Measurements from ENCODE around the gene ZNF19. TPM values are rescaled to one million over a fixed set of nuclear protein-coding genes. Genes with fewer than 3 reads are reported as not detected.
A peak's percentile ranks its signal among the peaks of the same experiment; 100 is the strongest.

Gene ZNF19
- polyA plus RNA-seq, 1 experiment: 1.6 TPM

DNA sequence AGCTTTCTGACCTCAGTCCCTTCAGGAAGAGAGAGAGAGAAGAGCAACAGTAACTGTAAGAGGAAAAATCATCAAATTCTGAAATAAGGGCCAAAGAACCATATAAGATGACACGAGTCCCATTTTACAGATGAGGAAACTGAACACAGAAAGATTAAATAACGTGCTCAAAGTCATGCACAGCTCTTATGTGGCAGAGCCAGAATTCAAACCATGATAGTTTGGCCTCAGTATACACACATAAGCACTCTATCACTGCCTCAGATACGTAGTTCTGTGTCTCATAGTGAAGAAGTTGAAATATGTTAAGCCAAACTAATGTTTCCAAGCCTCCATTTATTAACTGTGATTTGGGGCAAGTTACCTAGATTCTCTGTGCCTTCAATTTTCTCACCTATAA is 1.9 kb upstream of the ZNF19 start:
- H3K27me3 ChIP-seq (ENCODE audit: control insufficient read depth, insufficient read depth, low read length): no peaks in the 10 kb centered on the region
- POLR2A ChIA-PET: no interaction called here
- DNase-seq (ENCODE audit: low read depth): no peak
- no peaks in the 10 kb centered on the region for H3K36me3 ChIP-seq (ENCODE audit: control insufficient read depth, insufficient read depth, low read length)
- TF ChIP-seq, protein P1, sequence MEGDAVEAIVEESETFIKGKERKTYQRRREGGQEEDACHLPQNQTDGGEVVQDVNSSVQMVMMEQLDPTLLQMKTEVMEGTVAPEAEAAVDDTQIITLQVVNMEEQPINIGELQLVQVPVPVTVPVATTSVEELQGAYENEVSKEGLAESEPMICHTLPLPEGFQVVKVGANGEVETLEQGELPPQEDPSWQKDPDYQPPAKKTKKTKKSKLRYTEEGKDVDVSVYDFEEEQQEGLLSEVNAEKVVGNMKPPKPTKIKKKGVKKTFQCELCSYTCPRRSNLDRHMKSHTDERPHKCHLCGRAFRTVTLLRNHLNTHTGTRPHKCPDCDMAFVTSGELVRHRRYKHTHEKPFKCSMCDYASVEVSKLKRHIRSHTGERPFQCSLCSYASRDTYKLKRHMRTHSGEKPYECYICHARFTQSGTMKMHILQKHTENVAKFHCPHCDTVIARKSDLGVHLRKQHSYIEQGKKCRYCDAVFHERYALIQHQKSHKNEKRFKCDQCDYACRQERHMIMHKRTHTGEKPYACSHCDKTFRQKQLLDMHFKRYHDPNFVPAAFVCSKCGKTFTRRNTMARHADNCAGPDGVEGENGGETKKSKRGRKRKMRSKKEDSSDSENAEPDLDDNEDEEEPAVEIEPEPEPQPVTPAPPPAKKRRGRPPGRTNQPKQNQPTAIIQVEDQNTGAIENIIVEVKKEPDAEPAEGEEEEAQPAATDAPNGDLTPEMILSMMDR (IDR thresholded peaks at IDR 0.05; ENCODE audit: insufficient read depth, low read depth, low read length): no peak
- CTCF ChIA-PET: interaction anchor here (1.0 to 2.2 kb wide), 4 partner anchors 9 to 78 kb away, joined by 3 to 12 read pairs (median 6); no protein-coding TSS in a partner anchor
- H3K4me3 ChIP-seq (ENCODE audit: low read depth, low read length): no peak overlapping the region

DNA sequence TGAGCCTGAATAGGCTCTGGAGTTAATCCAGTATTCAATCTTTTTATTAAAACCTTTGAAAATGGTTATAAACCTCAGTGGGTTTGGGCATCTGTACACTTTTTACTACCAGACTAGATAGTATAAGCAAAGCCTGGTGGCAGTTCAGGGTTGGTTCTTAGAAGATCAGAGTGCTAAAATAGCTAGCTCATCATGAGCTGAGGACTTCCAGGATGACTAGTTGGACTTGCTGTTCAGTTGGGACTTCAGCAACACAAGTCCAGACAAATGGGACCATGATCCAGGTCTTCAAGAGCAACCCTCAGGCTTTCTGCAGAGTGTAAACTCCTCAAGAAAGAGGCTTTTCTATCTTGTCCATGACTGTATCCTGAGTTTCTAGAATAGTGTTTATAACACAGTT is 1.2 kb upstream of the ZNF19 start:
- CTCF ChIA-PET: interaction anchor here (0.8 to 2.2 kb wide), 7 partner anchors 8 to 80 kb away, joined by 3 to 12 read pairs (median 3); no protein-coding TSS in a partner anchor
- no peak for DNase-seq (ENCODE audit: low read depth)
- POLR2A ChIA-PET: no interaction called here
- TF ChIP-seq, protein P1 (IDR thresholded peaks at IDR 0.05; ENCODE audit: insufficient read depth, low read depth, low read length): no peak
- no peaks in the 10 kb centered on the region for H3K27me3 ChIP-seq (ENCODE audit: control insufficient read depth, insufficient read depth, low read length)
- no peaks in the 10 kb centered on the region for H3K36me3 ChIP-seq (ENCODE audit: control insufficient read depth, insufficient read depth, low read length)
- no peak overlapping the region for H3K4me3 ChIP-seq (ENCODE audit: low read depth, low read length)

DNA sequence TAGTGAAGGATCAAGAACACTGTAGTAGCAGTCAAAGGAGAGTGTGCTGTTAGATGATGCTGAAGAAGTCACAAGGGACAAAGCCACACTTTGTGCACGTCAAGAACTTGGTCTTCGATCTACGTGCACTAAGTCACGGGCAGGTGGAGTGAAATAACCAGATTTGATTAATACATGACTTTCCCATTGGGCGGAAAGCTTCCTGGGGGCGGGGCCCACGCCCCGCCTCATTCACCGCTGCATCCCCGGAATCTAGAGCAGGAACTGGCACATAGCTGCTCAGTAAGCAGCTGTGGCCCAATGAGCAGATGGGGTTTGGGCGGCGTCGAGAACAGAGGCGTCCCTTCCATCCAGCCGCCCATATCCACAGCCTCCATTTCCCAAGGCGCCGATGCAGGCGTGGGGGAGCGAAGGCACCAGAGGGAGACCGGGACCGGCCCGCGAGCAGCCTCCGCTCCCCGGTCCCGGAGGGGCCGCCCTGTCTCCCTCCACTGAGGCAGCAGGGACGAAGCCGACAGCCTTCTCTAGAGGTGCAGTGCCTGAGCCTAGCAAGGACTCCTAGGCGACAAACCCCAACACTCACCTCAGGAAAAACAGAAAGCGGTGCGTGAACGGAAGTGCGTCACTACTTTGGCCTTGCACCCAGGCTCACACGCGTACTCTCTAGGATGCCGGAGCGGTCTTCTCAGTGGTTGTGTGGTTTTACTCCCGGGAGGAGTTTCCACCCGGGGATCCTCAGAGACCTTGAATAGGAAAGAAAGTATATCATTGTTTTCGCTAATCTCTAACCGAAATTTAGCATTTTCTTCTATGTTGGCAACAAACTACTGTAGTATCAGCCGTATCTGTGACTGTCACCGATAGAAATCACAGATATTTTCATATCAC is 4.9 kb downstream of the ZNF19 start:
- H3K27me3 ChIP-seq (ENCODE audit: control insufficient read depth, insufficient read depth, low read length): no peaks in the 10 kb centered on the region
- peak overlapping the region; percentile 89 for H3K4me3 ChIP-seq (ENCODE audit: low read depth, low read length)
- CTCF ChIA-PET: interaction anchor here (0.7 to 1.3 kb wide), 7 partner anchors 9 to 73 kb away, joined by 3 to 6 read pairs (median 3); partner anchors contain the start of gene ZNF23
- DNase-seq (ENCODE audit: low read depth): peak; percentile 51
- POLR2A ChIA-PET: interaction anchor here (0.5 to 1.4 kb wide), 3 partner anchors 10 to 81 kb away, joined by 4 to 15 read pairs (median 5); no protein-coding TSS in a partner anchor
- TF ChIP-seq, protein P1 (IDR thresholded peaks at IDR 0.05; ENCODE audit: insufficient read depth, low read depth, low read length): no peak
- H3K36me3 ChIP-seq (ENCODE audit: control insufficient read depth, insufficient read depth, low read length): no peaks in the 10 kb centered on the region; the same call in 1 of the 2 replicates

DNA sequence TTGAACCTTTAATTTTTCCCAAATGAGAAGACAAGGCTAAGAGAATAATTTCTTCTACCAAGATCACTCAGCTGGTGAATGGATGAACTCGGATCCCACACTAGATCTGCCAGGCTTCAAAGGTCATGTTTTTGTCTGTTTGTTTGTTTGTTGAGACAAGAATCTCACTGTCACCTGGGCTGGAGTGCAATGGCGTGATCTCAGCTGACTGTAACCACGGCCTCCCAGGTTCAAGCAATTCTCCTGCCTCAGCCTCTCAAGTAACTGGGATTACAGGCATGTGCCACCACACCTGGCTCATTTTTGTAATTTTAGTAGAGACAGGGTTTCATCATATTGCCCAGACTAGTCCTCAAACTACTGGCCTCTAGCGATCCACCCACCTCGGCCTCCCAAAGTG is 6.6 kb downstream of the ZNF19 start:
- ChIA-PET CTCF (interaction anchor here (0.9 kb wide), 1 partner anchor 17 kb away, joined by 5 read pairs; no protein-coding TSS in a partner anchor), POLR2A (no interaction called here)
- Histone ChIP-seq H3K36me3 (ENCODE audit: control insufficient read depth, insufficient read depth, low read length) (no peaks in the 10 kb centered on the region; the same call in 1 of the 2 replicates), H3K27me3 (ENCODE audit: control insufficient read depth, insufficient read depth, low read length) (no peaks in the 10 kb centered on the region), H3K4me3 (ENCODE audit: low read depth, low read length) (no peak overlapping the region)
- TF ChIP-seq, protein P1 (IDR thresholded peaks at IDR 0.05; ENCODE audit: insufficient read depth, low read depth, low read length): no peak
- no peak for DNase-seq (ENCODE audit: low read depth)

DNA sequence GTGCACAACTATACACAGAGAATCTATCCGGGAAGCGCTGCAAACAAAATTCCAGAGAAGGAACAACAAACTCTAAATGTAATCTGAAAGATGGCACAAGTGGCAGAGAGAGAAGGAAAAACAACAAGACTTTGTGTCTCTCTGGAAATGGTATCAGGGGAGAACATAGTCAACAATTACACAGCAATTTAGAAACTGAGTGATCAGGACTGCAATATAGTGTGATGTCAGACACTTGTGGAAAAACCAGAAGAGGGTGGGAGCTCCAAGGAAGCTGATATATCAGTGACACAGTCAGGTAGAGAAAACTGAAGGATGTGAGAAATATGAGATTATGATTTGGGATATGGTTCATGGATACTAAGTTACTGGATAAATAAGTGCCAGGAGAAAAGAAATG is 8.2 kb downstream of the ZNF19 start:
- TF ChIP-seq, protein P1 (IDR thresholded peaks at IDR 0.05; ENCODE audit: insufficient read depth, low read depth, low read length): no peak
- CTCF ChIA-PET: interaction anchor here (0.8 to 1.2 kb wide), 2 partner anchors 28 to 69 kb away, joined by 3 to 5 read pairs; no protein-coding TSS in a partner anchor
- H3K4me3 ChIP-seq (ENCODE audit: low read depth, low read length): no peak overlapping the region
- H3K27me3 ChIP-seq (ENCODE audit: control insufficient read depth, insufficient read depth, low read length): no peaks in the 10 kb centered on the region
- DNase-seq (ENCODE audit: low read depth): no peak
- POLR2A ChIA-PET: no interaction called here
- H3K36me3 ChIP-seq (ENCODE audit: control insufficient read depth, insufficient read depth, low read length): peaks cover 4% of the 10 kb centered on the region
